Stimulated activated naive CD8-positive, alpha-beta T cell treated with anti-CD3 and anti-CD28 coated beads, Interleukin-15, amount 100 ng/mL, for 72 hours (primary cell): ENCODE data around the gene PPA2.

Experiments used
- ATAC-seq: fragments of 150-1000 bp; cut with Tn5 transposase; 2 replicates; pipeline ENCODE4 v1.10.0; 2021; ENCODE audit warnings: mild to moderate bottlenecking, moderate library complexity
- DNase-seq, 2 donors: peaks; one replicate each; pipeline ENCODE4 v3.0.0; 2021 to 2022
- H3K27ac Mint-ChIP-seq, 2 donors: one replicate each; pipeline ENCODE4 v1.8.0; 2022; ENCODE audit warnings: mild to moderate bottlenecking in 2 of 2, mixed read lengths in 2 of 2, moderate library complexity in 2 of 2
- H3K27me3 Mint-ChIP-seq: one replicate; pipeline ENCODE4 v1.8.0; 2022; ENCODE audit warnings: mixed read lengths
- H3K4me1 Mint-ChIP-seq: one replicate; pipeline ENCODE4 v1.8.0; 2022; ENCODE audit warnings: mild to moderate bottlenecking, mixed read lengths
- H3K4me3 Mint-ChIP-seq, 2 donors: one replicate each; pipeline ENCODE4 v1.8.0; 2022; ENCODE audit warnings: mild to moderate bottlenecking in 2 of 2, mixed read lengths in 2 of 2, moderate library complexity in 1 of 2
- H3K9me3 Mint-ChIP-seq, 2 donors: one replicate each; pipeline ENCODE4 v1.8.0; 2022; ENCODE audit warnings: mixed read lengths in 2 of 2

Gene PPA2

DNA sequence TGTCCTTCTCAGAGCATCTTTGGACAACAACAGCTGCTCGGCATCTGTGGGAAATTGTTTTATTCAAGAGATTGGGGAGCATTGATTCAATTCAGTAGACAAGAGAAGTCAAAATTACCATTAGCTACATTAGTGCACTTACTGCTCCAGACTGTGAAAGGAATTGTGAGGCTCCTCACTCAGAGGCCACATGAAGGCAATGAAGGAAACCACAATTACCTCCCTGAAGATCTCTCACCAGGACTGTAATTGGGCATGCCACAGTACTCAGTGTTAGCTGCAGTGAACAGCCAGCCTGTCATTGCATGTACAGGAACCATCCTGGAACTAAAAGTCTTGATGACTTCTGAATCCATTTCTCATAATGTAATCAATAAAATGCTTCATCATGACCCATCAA, 144.8 kb downstream of the PPA2 start:
- no peaks in the 10 kb centered on the region for H3K9me3 Mint-ChIP-seq
- no peak for DNase-seq
- no peak overlapping the region for H3K4me3 Mint-ChIP-seq
- no peak for ATAC-seq
- H3K27ac Mint-ChIP-seq: no peak overlapping the region
- H3K4me1 Mint-ChIP-seq: peaks cover 13% of the 10 kb centered on the region
- no peaks in the 10 kb centered on the region for H3K27me3 Mint-ChIP-seq

DNA sequence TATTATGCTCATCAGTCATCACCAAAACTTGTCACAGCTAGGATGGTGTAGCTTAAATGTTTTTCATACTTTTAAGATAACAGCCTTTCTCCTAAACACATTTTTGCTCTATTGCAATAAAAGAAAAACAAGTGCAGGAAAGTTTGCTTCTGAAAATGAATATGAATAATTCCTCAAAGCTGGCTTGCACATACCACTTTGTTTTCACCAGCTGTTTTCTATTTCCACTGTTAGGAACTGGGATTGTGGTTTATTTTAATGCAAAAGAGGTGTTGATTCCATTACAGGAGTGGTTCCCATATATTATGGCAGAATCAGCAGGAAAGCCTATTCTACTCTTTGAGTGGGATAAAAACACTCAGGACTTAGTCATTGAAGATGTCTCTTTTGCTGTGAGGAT, 145.9 kb downstream of the PPA2 start:
- DNase-seq (no peak), ATAC-seq (no peak)
- Mint-ChIP-seq H3K4me3 (no peak overlapping the region), H3K4me1 (peaks cover 13% of the 10 kb centered on the region), H3K9me3 (no peaks in the 10 kb centered on the region), H3K27ac (no peak overlapping the region), H3K27me3 (no peaks in the 10 kb centered on the region)

DNA sequence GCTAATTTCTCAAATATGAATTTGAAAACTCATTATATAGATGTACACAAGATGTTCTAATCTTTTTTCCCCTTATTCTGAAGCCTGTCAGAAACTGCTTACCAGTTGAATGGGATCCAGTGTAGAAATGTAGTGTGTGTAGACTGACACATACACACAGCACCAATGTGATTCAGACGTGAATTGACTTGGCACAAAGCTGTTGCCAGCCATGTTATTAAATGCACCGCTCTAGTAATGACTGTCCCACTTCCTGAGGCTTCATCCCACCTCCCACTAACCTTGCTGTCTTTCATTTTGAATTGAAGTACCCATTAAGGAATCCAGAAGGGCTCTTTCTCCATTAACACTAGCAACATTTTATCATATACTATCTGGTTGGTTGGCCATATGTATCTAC, 146.6 kb downstream of the PPA2 start:
- ATAC-seq (peak; percentile 62), DNase-seq (no peak)
- Mint-ChIP-seq H3K9me3 (no peaks in the 10 kb centered on the region), H3K27me3 (no peaks in the 10 kb centered on the region), H3K27ac (no peak overlapping the region), H3K4me3 (no peak overlapping the region), H3K4me1 (peaks cover 13% of the 10 kb centered on the region)
